NCI-H1092 (cell line): Measurements from ENCODE around the gene NFATC2IP.
A peak's percentile ranks its signal among the peaks of the same experiment; 100 is the strongest.

Experiments used
- DNase-seq: peaks from one replicate; lab custom pipeline; 2025; lab: John Stamatoyannopoulos, UW

The NFATC2IP gene

DNA sequence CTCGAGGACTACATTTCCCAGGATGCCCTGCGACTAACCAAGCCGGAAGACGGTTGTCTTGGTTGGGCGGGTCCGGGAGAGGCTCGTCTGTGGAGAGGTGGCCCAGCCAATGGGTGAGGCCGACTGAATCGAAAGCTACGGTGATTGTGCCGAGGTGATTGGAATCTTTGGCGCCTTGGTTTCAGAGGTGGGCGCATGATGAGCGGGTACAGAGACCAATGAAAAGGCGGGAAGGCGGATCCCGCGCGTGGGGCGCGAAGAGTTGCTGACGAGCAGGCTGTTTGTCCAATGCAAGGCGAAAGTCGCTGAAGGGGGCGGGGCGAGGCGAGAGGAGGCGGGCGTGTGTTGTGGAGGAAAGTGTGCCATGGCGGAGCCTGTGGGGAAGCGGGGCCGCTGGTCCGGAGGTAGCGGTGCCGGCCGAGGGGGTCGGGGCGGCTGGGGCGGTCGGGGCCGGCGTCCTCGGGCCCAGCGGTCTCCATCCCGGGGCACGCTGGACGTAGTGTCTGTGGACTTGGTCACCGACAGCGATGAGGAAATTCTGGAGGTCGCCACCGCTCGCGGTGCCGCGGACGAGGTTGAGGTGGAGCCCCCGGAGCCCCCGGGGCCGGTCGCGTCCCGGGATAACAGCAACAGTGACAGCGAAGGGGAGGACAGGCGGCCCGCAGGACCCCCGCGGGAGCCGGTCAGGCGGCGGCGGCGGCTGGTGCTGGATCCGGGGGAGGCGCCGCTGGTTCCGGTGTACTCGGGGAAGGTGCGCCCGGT is at the start of gene NFATC2IP:
TSS of gene NFATC2IP (plus strand) at position 290 of the 762 bp plus-strand sequence. CDS start at position 365, 75 bp downstream.
- DNase-seq: peak; percentile 99

DNA sequence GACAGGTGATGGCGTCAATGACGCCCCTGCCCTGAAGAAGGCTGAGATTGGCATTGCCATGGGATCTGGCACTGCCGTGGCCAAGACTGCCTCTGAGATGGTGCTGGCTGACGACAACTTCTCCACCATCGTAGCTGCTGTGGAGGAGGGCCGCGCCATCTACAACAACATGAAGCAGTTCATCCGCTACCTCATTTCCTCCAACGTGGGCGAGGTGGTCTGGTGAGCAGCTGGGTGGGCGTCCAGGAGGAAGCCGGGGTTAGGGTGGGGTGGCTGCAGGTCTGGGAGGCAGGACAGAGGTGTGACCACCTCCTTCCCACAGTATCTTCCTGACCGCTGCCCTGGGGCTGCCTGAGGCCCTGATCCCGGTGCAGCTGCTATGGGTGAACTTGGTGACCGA is 48.9 kb upstream of the NFATC2IP start:
- DNase-seq: no peak

DNA sequence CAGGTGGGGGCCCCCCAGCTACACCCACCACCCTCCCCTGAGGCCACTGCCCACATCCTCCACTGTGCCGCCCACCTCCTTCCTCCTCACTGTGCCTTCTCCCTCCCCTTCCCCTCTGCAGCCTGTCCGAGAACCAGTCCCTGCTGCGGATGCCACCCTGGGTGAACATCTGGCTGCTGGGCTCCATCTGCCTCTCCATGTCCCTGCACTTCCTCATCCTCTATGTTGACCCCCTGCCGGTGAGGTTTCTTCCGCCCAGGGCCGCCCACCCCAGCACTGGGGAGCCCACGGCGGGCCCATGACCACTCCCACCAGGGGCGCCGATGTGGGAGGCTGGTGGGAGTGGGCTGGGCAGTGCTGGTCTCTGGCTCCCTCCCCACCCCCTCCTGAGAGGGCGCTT is 47.8 kb upstream of the NFATC2IP start:
- no peak for DNase-seq

GRCh38 chr16:28903344-28904042 is 47.2 kb upstream of the NFATC2IP start:
- no peak for DNase-seq

DNA sequence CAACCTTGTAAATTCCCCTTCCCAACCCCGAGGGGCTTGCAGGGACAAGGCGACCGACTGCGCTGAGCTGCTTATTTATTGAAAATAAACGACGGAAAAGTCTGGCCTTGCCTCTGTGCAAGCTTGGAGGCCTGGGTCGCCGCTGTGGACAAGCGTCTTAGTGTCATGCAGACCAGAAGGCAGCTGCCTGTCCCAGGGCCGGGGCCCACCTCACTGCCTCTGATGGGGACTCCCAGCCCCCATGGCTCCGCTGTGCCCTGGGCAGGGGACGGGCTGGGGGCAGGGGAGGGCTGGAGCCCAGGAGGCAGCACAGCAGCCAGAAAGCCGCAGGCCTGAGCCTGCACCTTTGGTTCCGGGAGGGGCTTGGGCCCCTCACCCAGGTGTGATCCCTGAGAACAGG is 46.4 kb upstream of the NFATC2IP start:
- DNase-seq: no peak

GRCh38 chr16:28904828-28905227 is 45.9 kb upstream of the NFATC2IP start:
- no peak for DNase-seq

DNA sequence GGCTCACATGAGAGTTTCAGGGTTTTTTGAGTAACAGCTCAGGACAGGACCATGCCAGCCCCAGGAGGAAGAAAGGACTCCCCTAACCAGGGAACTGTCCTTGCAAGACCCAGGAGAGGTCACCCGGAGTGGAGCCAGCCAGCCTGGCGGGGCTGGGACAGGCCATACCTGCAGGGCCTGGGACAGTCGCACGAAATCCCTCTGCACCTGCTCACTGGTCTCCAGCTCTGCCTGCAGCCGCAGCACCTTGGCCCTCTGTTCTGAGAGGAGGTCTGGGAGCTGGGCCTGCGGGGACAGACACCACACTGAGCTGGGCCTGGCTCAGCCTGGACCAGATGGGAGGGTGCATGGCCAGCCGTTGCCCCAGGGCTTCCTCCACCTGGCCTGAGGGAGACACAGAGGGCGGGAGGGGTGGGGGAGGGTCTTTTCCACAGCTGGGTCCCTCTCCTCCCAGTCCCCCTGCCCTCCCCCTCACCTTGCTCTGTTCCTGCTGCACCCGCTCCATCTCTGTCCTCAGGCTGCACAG is 45.4 kb upstream of the NFATC2IP start:
- DNase-seq: no peak

DNA sequence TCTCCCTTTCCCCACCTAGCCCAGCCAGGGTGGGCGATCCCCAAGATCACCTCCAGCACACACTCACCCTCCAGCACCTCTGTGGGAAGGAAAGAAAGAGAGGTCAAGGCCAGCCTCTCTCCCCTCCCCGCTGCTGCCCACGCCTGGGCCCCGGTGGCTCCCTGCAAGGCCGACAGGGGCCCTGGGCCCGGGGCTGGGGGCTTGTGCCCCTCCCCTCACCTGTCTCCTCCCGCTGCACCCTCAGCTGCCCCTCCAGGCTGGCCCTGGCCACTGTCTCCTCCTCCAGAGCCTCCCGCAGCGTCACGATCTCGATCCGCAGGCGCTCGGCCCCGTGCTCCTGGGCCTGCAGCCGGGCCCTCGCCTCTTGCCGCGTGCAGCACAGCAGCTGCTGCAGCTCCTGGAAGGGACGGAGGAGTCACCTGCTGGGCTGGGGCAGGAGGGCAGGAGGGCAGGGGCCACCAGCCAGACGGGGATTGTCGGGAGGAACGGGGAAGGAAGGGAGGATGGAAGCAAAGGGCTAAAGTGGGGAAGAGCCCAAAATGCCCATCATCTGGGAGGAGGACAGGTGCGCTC is 44.9 kb upstream of the NFATC2IP start:
- DNase-seq: no peak

- peak; percentile 13 for DNase-seq
These were observed 40.4 kb upstream of the NFATC2IP start for GRCh38 chr16:28910086-28911031.

- no peak for DNase-seq
These were observed 38.2 kb upstream of the NFATC2IP start for GRCh38 chr16:28912558-28912957.

DNA sequence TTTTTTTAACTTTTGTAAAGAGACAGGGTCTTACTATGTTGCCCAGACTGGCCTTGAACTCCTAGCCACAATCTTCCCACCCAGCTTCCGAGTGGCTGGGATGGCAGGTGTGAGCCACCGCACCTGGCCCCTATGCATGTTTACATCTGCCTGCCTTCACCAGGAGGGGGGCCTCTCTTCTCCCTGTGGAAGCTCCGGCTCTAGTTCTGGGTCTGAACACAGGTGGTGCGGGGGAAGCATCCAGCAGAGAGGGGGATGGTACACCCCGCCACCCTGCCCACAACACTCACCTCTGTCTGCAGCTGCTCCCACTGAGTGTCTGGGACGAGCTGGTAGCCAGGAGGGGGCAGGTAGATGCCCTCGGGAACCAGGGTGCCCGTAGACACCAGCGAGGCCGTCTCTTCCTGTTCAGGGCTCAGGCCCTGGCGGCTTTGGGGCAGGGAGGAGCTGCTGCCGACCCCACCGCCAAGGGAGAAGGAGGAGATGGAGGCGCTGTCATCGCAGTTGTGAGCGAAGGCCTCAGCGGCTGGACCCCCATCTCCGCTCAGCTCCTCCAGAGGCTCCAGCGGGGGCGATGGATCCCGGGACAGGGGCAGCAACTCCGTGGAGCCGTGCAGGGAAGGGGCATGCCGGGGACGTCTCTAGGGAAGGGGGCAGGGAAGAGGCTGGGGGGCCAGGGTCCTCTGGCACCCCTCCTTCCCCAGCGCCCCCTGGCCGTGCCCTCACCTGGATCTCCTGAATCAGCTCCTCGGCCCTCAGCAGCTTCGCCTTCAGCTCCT is 36.6 kb upstream of the NFATC2IP start:
- DNase-seq: no peak

DNA sequence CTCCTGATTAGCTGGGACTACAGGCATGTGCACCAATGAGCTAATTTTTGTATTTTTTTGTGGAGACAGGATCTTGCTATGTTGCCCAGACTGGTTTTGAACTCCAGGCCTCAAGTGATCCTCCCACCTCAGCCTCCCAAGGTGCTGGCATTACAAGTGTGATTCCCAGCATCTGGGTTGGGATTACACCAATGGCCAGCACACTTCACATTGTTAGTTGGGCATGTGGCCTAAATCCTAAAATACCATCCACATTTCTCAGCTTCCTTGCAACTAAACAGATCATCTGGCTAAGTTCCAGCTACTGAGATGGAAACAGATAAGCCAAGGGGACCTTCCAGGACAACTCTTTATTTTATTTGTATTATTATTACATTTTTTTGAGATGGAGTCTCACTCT is 35.6 kb upstream of the NFATC2IP start:
- no peak for DNase-seq

DNA sequence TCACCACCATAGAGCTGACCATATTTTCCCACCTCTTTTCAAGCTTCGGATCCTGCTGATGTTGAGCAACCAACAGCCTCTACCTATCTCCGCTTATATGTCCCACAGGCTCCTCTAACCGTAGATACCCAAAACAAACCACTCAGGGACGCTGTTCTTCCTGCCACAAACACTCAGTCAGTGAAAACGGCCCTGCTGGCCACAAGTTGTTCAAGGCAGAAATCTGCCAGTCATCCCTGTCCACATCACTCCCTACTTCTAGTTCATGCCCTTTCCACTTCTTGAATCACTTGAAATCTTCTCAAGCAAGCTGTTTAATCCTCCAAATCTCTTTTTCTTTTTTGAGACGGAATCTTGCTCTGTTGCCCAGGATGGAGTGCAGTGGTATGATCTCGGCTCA is 33.6 kb upstream of the NFATC2IP start:
- DNase-seq: no peak

- no peak for DNase-seq
These were observed 32.0 kb upstream of the NFATC2IP start for GRCh38 chr16:28918698-28919097.

DNA sequence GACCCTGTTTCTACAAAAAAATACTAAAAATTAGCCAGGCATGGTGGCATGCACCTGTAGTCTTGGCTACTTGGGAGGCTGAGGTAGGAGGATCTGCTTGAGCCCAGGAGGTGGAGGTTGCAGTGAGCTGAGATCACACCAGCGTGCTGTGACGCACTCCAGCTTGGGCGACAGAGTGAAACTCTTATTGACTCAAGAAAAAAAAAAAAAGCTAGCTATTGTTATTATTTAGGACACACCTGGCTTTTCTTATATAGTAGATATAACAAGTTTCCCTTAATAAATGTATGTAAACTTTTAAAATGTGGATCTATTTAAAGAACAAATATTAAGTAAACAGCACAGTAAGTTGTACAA is 27.5 kb upstream of the NFATC2IP start:
- DNase-seq: no peak

DNA sequence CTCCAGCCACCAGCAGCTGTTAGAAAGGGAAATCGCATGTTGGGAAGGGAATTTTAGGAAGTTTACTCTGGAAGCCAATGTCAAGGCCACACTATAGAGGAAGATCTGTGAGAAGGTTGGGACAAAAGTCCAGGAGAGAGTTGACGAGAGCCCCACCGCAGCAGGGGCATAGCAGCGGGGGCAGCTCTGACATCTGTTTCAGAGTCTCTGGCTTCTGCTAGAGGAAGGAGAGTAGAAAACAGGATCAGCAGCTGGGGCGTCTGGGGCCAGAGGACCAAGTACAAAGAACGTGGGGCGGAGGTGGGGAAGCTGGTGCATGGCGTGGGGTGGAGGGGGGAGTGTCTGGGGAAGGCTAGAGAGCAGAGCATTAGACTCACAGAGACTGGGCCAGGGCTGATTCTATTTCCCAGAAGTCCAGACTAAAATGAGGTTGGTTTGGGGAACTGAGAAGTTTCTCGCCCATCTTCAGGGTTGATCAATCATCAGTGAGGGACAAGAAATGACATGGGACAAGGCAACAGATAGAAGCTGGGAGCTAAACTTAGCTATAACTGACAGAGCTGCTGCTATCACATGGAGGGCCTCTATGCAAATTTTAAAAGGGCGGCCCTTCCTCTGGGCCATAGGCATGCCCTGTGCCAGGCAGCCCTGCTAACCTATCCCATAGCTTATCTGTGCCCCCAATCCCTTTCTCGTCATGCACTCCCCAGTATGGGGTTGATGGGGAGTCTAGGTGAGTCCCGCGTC is 26.9 kb upstream of the NFATC2IP start:
- no peak for DNase-seq

DNA sequence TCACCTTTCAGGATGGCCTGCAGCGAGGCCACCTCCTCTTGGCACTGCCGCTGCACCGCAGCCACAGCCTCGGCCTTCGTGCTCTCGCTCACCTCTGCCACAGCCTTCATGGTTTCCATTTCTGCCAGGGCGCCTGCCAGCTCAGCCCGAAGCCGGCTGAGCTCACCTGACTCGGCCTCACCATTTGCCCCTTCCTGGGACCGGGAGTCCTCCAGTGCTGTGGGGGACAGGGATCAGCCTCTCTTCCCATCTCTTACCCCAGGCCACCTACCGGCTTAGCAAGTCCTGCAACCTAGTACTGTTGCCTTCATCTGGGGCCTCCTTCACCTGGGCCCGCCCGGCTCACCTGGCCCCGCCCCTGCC is 26.4 kb upstream of the NFATC2IP start:
- no peak for DNase-seq

DNA sequence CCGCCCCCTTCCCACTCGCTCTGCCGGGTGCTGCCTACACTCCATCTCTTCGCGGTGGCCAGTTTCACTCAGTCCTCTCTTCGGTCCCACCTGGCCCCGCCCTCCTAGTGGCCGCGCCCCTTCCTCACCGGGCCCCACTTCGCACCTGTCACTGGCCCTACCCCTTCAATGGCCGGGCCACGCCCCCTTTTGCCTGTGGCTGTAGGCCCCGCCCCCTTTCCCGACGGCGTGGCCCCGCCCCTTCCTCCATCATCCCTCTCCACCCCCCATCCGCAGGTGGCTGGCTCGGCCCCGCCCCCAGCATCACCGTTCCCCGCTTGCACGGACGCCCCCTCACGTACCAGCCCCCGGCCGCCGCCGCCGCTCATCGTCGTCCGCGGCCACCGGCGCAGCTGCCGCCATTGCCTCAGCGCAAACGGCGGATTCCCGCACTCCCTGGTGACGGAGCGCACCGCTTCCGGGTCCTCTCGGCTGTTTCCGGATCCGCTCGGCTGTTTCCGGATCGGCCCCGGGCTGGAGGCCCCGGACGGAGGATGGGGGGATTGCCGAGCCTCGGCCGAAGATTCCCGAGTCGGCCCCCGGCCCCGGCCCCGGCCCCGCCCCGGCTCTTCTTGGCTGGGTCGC is 25.9 kb upstream of the NFATC2IP start, which contains the start of gene RABEP2:
TSS of gene RABEP2 (minus strand) at position 477 of the 624 bp plus-strand sequence. CDS start at position 402, 75 bp downstream.
- peak; percentile 90 for DNase-seq

DNA sequence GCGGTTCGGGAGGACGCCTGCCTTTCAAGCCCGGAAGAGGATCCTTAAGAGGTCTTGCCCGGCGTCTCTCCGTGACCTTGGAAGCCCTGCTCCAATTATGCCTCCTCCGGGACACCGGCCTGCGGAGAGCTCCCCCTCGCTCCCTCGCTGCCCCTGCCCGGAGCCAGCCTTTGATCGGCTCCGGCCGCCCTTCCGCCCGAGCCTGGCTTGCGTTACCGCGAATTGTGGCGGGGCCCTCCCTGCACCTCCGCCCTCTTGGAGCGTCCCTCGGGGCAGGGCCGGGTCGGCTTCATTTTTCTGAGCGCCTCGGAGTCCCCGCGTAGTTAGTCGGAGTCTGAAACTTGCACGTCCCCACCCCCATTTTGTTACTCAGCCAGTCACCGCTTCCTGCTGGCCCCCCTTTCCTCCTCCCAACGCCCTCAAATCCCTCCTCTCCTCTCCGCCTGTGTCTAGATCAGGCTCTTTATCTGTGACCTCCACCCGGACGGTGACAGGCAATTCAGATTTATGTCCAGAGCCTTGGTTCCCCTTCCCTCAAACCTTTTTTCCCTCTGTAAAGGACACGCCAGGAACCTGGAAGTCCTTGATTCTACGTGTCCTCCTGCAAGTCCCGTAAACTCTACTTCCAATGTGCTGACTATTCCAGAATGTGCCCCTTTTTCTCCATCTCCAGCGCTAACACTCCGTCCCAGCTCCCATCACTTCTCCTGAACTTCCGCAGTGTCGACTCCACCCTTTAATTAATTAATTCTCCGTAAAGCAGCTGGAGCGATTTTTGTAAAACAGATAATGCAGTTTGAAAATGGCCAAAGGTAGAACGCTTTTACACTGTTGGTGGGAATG is 25.1 kb upstream of the NFATC2IP start:
- no peak for DNase-seq
